Naive thymus-derived CD4-positive, alpha-beta T cell (primary cell): Measurements from ENCODE around the gene ADGRL4. TPM values are rescaled to one million over a fixed set of nuclear protein-coding genes. Genes with fewer than 3 reads are reported as not detected.
"Not testable (repeated sequence)": the region's sequence is repeated elsewhere in the genome, so short reads cannot be mapped to it uniquely, and the experiment has no call there.

Experiments
- ATAC-seq: fragments of 150-1000 bp; cut with Tn5 transposase; 2 replicates; pipeline ENCODE4 v1.10.0; 2021; ENCODE audit warnings: mild to moderate bottlenecking, moderate library complexity
- CTCF ChIA-PET: fragments of 350-600 bp; sonication (Branson Sonifier 250); formaldehyde crosslinking; loops from one replicate; lab custom pipeline; 2021; ENCODE audit warnings: antibody characterized with exemption; lab: Charles Lee
- POLR2A ChIA-PET: fragments of 350-600 bp; sonication (Branson Sonifier 250); formaldehyde crosslinking; loops from one replicate; lab custom pipeline; 2021; ENCODE audit warnings: antibody characterized with exemption, inconsistent platforms; lab: Charles Lee
- DNase-seq, 9 donors: peaks; one replicate each; pipeline versions ENCODE4 v3.0.0 to v3.0.0-alpha.2; 2020 to 2022; ENCODE audit warnings: mixed read lengths in 1 of 9
- H3K27ac ChIP-seq: one replicate; pipeline ENCODE4 v1.7.0; 2013; ENCODE audit warnings: mild to moderate bottlenecking, low read depth, low read length, moderate library complexity
- H3K27me3 ChIP-seq, 2 donors: one replicate each; pipeline ENCODE4 v1.7.0; 2013; ENCODE audit warnings: low read length in 2 of 2, mild to moderate bottlenecking in 2 of 2, moderate library complexity in 2 of 2; ENCODE audit not compliant: control insufficient read depth in 2 of 2, insufficient read depth in 2 of 2
- H3K36me3 ChIP-seq, 3 experiments: 1 replicate in 2 of 3; 2 replicates in 1 of 3; pipeline ENCODE4 v1.7.0; 2013; ENCODE audit warnings: low read length in 3 of 3, mild to moderate bottlenecking in 3 of 3, moderate library complexity in 1 of 3; ENCODE audit not compliant: insufficient read depth in 3 of 3, control insufficient read depth in 2 of 3
- H3K4me1 ChIP-seq, 2 donors: one replicate each; pipeline ENCODE4 v1.7.0; 2013; ENCODE audit warnings: low read length in 2 of 2, mild to moderate bottlenecking in 2 of 2, moderate library complexity in 1 of 2; ENCODE audit not compliant: control insufficient read depth in 2 of 2, insufficient read depth in 2 of 2
- H3K4me3 ChIP-seq: 2 replicates; pipeline ENCODE4 v1.7.0; 2013; ENCODE audit warnings: mild to moderate bottlenecking, low read length
- H3K9me3 ChIP-seq, 3 experiments: 1 replicate in 2 of 3; 2 replicates in 1 of 3; pipeline ENCODE4 v1.7.0; 2013; ENCODE audit warnings: low read length in 3 of 3; ENCODE audit not compliant: control insufficient read depth in 2 of 3
- H3K27ac Mint-ChIP-seq, 9 donors: one replicate each; pipeline ENCODE4 v1.8.0; 2020 to 2022; ENCODE audit warnings: mixed read lengths in 9 of 9, mild to moderate bottlenecking in 8 of 9, moderate library complexity in 5 of 9, inconsistent platforms in 2 of 9
- H3K27me3 Mint-ChIP-seq, 5 donors: one replicate each; pipeline ENCODE4 v1.8.0; 2021 to 2022; ENCODE audit warnings: mixed read lengths in 5 of 5, mild to moderate bottlenecking in 1 of 5
- H3K36me3 Mint-ChIP-seq, 5 donors: one replicate each; pipeline ENCODE4 v1.8.0; 2020 to 2022; ENCODE audit warnings: mixed read lengths in 5 of 5, mild to moderate bottlenecking in 3 of 5, inconsistent platforms in 1 of 5
- H3K4me1 Mint-ChIP-seq, 7 donors: one replicate each; pipeline ENCODE4 v1.8.0; 2020 to 2022; ENCODE audit warnings: mixed read lengths in 7 of 7, mild to moderate bottlenecking in 3 of 7, inconsistent platforms in 1 of 7
- H3K4me3 Mint-ChIP-seq, 10 donors: one replicate each; pipeline ENCODE4 v1.8.0; 2020 to 2022; ENCODE audit warnings: mild to moderate bottlenecking in 10 of 10, mixed read lengths in 10 of 10, moderate library complexity in 6 of 10, inconsistent platforms in 2 of 10
- H3K9me3 Mint-ChIP-seq, 11 donors: one replicate each; pipeline ENCODE4 v1.8.0; 2020 to 2022; ENCODE audit warnings: mixed read lengths in 11 of 11, mild to moderate bottlenecking in 4 of 11, inconsistent platforms in 1 of 11, moderate library complexity in 1 of 11
- intact Hi-C, 2 donors: fragments of 100-400 bp; cut with micrococcal nuclease; formaldehyde crosslinking; loops; one replicate each; pipeline ENCODE4 v1.15.1; 2023
- polyA plus RNA-seq, 2 donors: library from polyadenylated mRNA; unstranded; fragments of 300-500 nt; fragmentation: Illumina TruSeq; gene quantifications; one replicate each; pipeline ENCODE4 v1.2.3, GENCODE V29; 2021
- total RNA-seq, 6 experiments: library from RNA in 5 of 6; stranded (reverse) in 5 of 6; gene quantifications; 1 replicate in 5 of 6; 2 replicates in 1 of 6; pipeline ENCODE4 v1.2.3 and lab custom pipeline; 2021 to 2026

Gene ADGRL4
- total and polyA plus RNA-seq, 7 experiments from 2014 or later = not detected

DNA sequence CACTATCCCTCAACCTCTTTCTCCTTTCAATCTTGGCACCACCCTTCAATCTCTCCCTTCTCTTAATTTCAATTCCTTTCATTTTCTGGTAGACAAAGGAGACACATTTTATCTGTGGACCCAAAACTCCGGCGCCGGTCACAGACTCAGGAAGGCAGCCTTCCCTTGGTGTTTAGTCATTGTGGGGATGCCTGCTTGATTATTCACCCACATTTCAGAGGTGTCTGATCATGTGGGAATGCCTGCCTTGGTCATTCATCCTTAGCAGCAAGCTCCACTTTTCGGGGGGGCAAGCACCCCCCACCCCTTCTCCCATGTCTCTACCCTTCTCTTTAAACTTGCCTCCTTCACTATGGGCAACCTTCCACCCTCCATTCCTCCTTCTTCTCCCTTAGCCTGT is 133.7 kb downstream of the ADGRL4 start:
- H3K4me3 Mint-ChIP-seq, ATAC-seq, H3K36me3 ChIP-seq, H3K27ac Mint-ChIP-seq, DNase-seq, H3K27ac ChIP-seq, H3K4me3 ChIP-seq, H3K9me3 ChIP-seq, H3K27me3 Mint-ChIP-seq, intact Hi-C loops, H3K36me3 Mint-ChIP-seq, POLR2A ChIA-PET, H3K4me1 ChIP-seq, H3K27me3 ChIP-seq, H3K4me1 Mint-ChIP-seq, CTCF ChIA-PET: not testable (repeated sequence)
- peaks cover 0 to 12% (median 0%) of the 10 kb centered on the region in 11 donors for H3K9me3 Mint-ChIP-seq

- Histone ChIP-seq H3K4me3 (no peak overlapping the region), H3K36me3 (no peaks in the 10 kb centered on the region), H3K4me1 (no peaks in the 10 kb centered on the region), H3K9me3 (no peaks in the 10 kb centered on the region), H3K27ac (no peak overlapping the region), H3K27me3 (peaks cover 0 to 5% of the 10 kb centered on the region in 2 donors)
- peaks cover 0 to 12% (median 0%) of the 10 kb centered on the region in 11 donors for H3K9me3 Mint-ChIP-seq
- no peak overlapping the region for H3K27ac Mint-ChIP-seq
- no peaks in the 10 kb centered on the region for H3K4me1 Mint-ChIP-seq
- ChIA-PET POLR2A (no interaction called here), CTCF (no interaction called here)
- H3K4me3 Mint-ChIP-seq = no peak overlapping the region
- ATAC-seq = no peak
- H3K36me3 Mint-ChIP-seq = no peaks in the 10 kb centered on the region
- intact Hi-C loops = no loop called here
- no peaks in the 10 kb centered on the region for H3K27me3 Mint-ChIP-seq
- no peak for DNase-seq
These were observed 135.3 kb downstream of the ADGRL4 start for GRCh38 chr1:78871249-78871648.

DNA sequence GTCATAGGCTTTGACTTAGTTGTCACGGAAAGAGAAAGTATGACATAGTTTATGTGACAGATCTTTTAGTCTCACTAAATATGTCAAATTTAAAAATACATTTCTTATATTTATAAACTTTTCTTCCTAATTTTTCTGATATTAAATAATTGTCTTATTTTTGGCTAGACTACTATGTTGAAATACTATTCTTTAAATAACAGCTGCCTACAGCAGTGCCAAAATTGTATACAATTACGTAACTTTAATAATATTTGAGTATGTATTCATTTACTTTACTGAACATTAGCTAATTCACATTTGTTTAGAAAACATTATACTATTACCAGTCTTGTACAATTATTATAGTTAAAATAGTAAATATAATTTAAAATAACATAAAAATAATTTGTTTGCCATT is 137.4 kb downstream of the ADGRL4 start:
- ChIA-PET CTCF (no interaction called here), POLR2A (no interaction called here)
- intact Hi-C loops = no loop called here
- Mint-ChIP-seq H3K4me1 (no peaks in the 10 kb centered on the region), H3K9me3 (peaks cover 0 to 12% (median 0%) of the 10 kb centered on the region in 11 donors), H3K4me3 (no peak overlapping the region), H3K36me3 (no peaks in the 10 kb centered on the region), H3K27ac (no peak overlapping the region), H3K27me3 (peaks cover 0 to 14% (median 4%) of the 10 kb centered on the region in 5 donors)
- peaks cover 0 to 5% of the 10 kb centered on the region in 2 donors for H3K27me3 ChIP-seq
- no peak overlapping the region for H3K27ac ChIP-seq
- no peaks in the 10 kb centered on the region for H3K36me3 ChIP-seq
- H3K9me3 ChIP-seq = no peaks in the 10 kb centered on the region
- no peaks in the 10 kb centered on the region for H3K4me1 ChIP-seq
- no peak overlapping the region for H3K4me3 ChIP-seq
- DNase-seq (no peak), ATAC-seq (no peak)

- Mint-ChIP-seq H3K27ac (no peak overlapping the region), H3K36me3 (no peaks in the 10 kb centered on the region), H3K4me1 (no peaks in the 10 kb centered on the region), H3K9me3 (peaks cover 0 to 5% (median 0%) of the 10 kb centered on the region in 11 donors), H3K27me3 (peaks cover 0 to 19% (median 4%) of the 10 kb centered on the region in 5 donors), H3K4me3 (no peak overlapping the region)
- Histone ChIP-seq H3K27me3 (peaks cover 0 to 5% of the 10 kb centered on the region in 2 donors), H3K4me3 (no peak overlapping the region), H3K36me3 (no peaks in the 10 kb centered on the region), H3K9me3 (no peaks in the 10 kb centered on the region), H3K27ac (no peak overlapping the region), H3K4me1 (no peaks in the 10 kb centered on the region)
- DNase-seq (no peak), ATAC-seq (no peak)
- ChIA-PET POLR2A (no interaction called here), CTCF (no interaction called here)
- intact Hi-C loops = no loop called here
These were observed 142.4 kb downstream of the ADGRL4 start for GRCh38 chr1:78864175-78864574.

- H3K27ac Mint-ChIP-seq = no peak overlapping the region
- CTCF ChIA-PET = no interaction called here
These were observed 150.4 kb downstream of the ADGRL4 start for GRCh38 chr1:78856096-78856495.

GRCh38 chr1:78855258-78855657 is 151.3 kb downstream of the ADGRL4 start:
- intact Hi-C loops = no loop called here
- CTCF ChIA-PET = no interaction called here
- peaks cover 0 to 5% (median 0%) of the 10 kb centered on the region in 7 donors for H3K4me1 Mint-ChIP-seq
- Histone ChIP-seq H3K4me1 (no peaks in the 10 kb centered on the region), H3K9me3 (no peaks in the 10 kb centered on the region), H3K36me3 (no peaks in the 10 kb centered on the region), H3K4me3 (no peak overlapping the region), H3K27me3 (no peaks in the 10 kb centered on the region), H3K27ac (no peak overlapping the region)
- H3K27ac Mint-ChIP-seq = no peak overlapping the region
- DNase-seq (no peak), ATAC-seq (no peak)
- no peak overlapping the region for H3K4me3 Mint-ChIP-seq
- peaks cover 0 to 16% (median 4%) of the 10 kb centered on the region in 5 donors for H3K27me3 Mint-ChIP-seq
- POLR2A ChIA-PET = no interaction called here
- peaks cover 0 to 9% (median 0%) of the 10 kb centered on the region in 11 donors for H3K9me3 Mint-ChIP-seq
- peaks cover 0 to 8% (median 0%) of the 10 kb centered on the region in 5 donors for H3K36me3 Mint-ChIP-seq

More at GRCh38 chr1:78856096-78856495, 150.4 kb downstream of the ADGRL4 start:
- no peaks in the 10 kb centered on the region for H3K27me3 ChIP-seq
- no peak overlapping the region for H3K4me3 Mint-ChIP-seq
- no peaks in the 10 kb centered on the region for H3K36me3 ChIP-seq
- H3K27me3 Mint-ChIP-seq = peaks cover 0 to 16% (median 4%) of the 10 kb centered on the region in 5 donors
- no peaks in the 10 kb centered on the region for H3K9me3 ChIP-seq
- ATAC-seq (no peak), DNase-seq (no peak)
- no peak overlapping the region for H3K4me3 ChIP-seq
- peaks cover 0 to 9% (median 0%) of the 10 kb centered on the region in 11 donors for H3K9me3 Mint-ChIP-seq
- POLR2A ChIA-PET = no interaction called here
- intact Hi-C loops = no loop called here
- no peaks in the 10 kb centered on the region for H3K4me1 ChIP-seq
- H3K27ac ChIP-seq = no peak overlapping the region
- H3K4me1 Mint-ChIP-seq = peaks cover 0 to 5% (median 0%) of the 10 kb centered on the region in 7 donors
- peaks cover 0 to 8% (median 0%) of the 10 kb centered on the region in 5 donors for H3K36me3 Mint-ChIP-seq

DNA sequence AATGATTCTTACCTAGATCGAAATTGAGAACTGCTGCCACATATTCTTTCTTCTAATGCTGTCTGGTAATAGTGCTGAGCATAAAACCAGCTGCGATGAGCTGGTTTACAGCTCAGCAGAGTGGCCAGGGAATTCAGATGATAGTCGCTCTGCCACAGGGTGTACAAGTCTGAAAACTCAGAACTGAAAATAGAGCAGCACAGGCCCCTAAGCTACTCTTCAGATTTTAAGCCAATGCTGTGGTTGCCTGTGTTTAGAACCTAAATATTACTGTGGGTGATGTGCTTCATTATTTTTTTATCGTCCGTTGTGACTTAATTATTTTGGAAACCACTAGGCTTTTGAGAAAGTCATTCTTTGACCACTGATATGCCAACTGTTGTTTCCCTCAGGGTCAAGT is 152.0 kb downstream of the ADGRL4 start:
- peaks cover 0 to 9% (median 0%) of the 10 kb centered on the region in 11 donors for H3K9me3 Mint-ChIP-seq
- Histone ChIP-seq H3K9me3 (no peaks in the 10 kb centered on the region), H3K27me3 (no peaks in the 10 kb centered on the region), H3K4me3 (no peak overlapping the region), H3K4me1 (no peaks in the 10 kb centered on the region), H3K27ac (no peak overlapping the region), H3K36me3 (no peaks in the 10 kb centered on the region)
- no peak for ATAC-seq
- no peak overlapping the region for H3K27ac Mint-ChIP-seq
- peaks cover 0 to 5% (median 0%) of the 10 kb centered on the region in 7 donors for H3K4me1 Mint-ChIP-seq
- ChIA-PET CTCF (no interaction called here), POLR2A (no interaction called here)
- H3K36me3 Mint-ChIP-seq = peaks cover 0 to 8% (median 0%) of the 10 kb centered on the region in 5 donors
- no peak overlapping the region for H3K4me3 Mint-ChIP-seq
- no peak for DNase-seq
- intact Hi-C loops = no loop called here
- H3K27me3 Mint-ChIP-seq = peaks cover 0 to 16% (median 4%) of the 10 kb centered on the region in 5 donors
